ENCODE results near the gene RCCD1.
A peak's percentile ranks its signal among the peaks of the same experiment; 100 is the strongest.

Gene RCCD1

GRCh38 chr15:90945091-90945490 lies 9.6 kb upstream of the RCCD1 start:
- no peak for DNase-seq

GRCh38 chr15:90946538-90946937 lies 8.1 kb upstream of the RCCD1 start:
- no peak for DNase-seq

GRCh38 chr15:90946941-90947576 lies 7.6 kb upstream of the RCCD1 start:
- DNase-seq: no peak

GRCh38 chr15:90947577-90948357 lies 6.9 kb upstream of the RCCD1 start:
- DNase-seq: no peak

- no peak for DNase-seq
Measured at GRCh38 chr15:90948506-90948905, 6.2 kb upstream of the RCCD1 start.

- DNase-seq: no peak
Measured at GRCh38 chr15:90949979-90950675, 4.6 kb upstream of the RCCD1 start.

- no peak for DNase-seq
Measured at GRCh38 chr15:90950676-90951075, 4.0 kb upstream of the RCCD1 start.

- DNase-seq: no peak
Measured at GRCh38 chr15:90952901-90953677, 1.6 kb upstream of the RCCD1 start.

- no peak for DNase-seq
Measured at GRCh38 chr15:90953947-90954711, 555 bp upstream of the RCCD1 start.

GRCh38 chr15:90955624-90956273 lies 1.1 kb downstream of the RCCD1 start:
- no peak for DNase-seq

- peak; percentile 95 for DNase-seq
Measured at GRCh38 chr15:90956274-90957030, 1.8 kb downstream of the RCCD1 start.

- peak; percentile 69 for DNase-seq
Measured at GRCh38 chr15:90957031-90957790, 2.5 kb downstream of the RCCD1 start.

- DNase-seq: no peak
Measured at GRCh38 chr15:90957791-90958190, 3.1 kb downstream of the RCCD1 start.

GRCh38 chr15:90959028-90959595 lies 4.4 kb downstream of the RCCD1 start:
- no peak for DNase-seq

GRCh38 chr15:90959894-90960293 lies 5.2 kb downstream of the RCCD1 start:
- no peak for DNase-seq

GRCh38 chr15:90960298-90961091 lies 5.8 kb downstream of the RCCD1 start:
- no peak for DNase-seq

- no peak for DNase-seq
Measured at GRCh38 chr15:90962021-90962420, 7.3 kb downstream of the RCCD1 start.

GRCh38 chr15:90966262-90966661 lies 11.6 kb downstream of the RCCD1 start:
- no peak for DNase-seq

- DNase-seq: no peak
Measured at GRCh38 chr15:90967206-90967605, 12.5 kb downstream of the RCCD1 start.
